DMS114 treated with DMSO at 0.1 percent for 48 hours (cell line): ENCODE measurements around the gene RAB11FIP4.

Experiments used
- DNase-seq: peaks from one replicate; lab custom pipeline; 2025; ENCODE audit not compliant: unreplicated experiment; lab: John Stamatoyannopoulos, UW

Gene RAB11FIP4

GRCh38 chr17:31453896-31454295, 62.4 kb downstream of the RAB11FIP4 start:
- DNase-seq = no peak

GRCh38 chr17:31456814-31457213, 65.3 kb downstream of the RAB11FIP4 start:
- no peak for DNase-seq

GRCh38 chr17:31457391-31458234, 66.1 kb downstream of the RAB11FIP4 start:
- no peak for DNase-seq

- no peak for DNase-seq
Measured at GRCh38 chr17:31458829-31459228, 67.4 kb downstream of the RAB11FIP4 start.

- DNase-seq = no peak
Measured at GRCh38 chr17:31459716-31460115, 68.2 kb downstream of the RAB11FIP4 start.

- DNase-seq = no peak
Measured at GRCh38 chr17:31460226-31460721, 68.8 kb downstream of the RAB11FIP4 start.

GRCh38 chr17:31461227-31461810, 69.8 kb downstream of the RAB11FIP4 start:
- no peak for DNase-seq

- no peak for DNase-seq
Measured at GRCh38 chr17:31462261-31462660, 70.8 kb downstream of the RAB11FIP4 start.

GRCh38 chr17:31466096-31466760, 74.8 kb downstream of the RAB11FIP4 start:
- no peak for DNase-seq

GRCh38 chr17:31467502-31468256, 76.2 kb downstream of the RAB11FIP4 start:
- no peak for DNase-seq

GRCh38 chr17:31469959-31470358, 78.5 kb downstream of the RAB11FIP4 start:
- no peak for DNase-seq

- no peak for DNase-seq
Measured at GRCh38 chr17:31470592-31470991, 79.1 kb downstream of the RAB11FIP4 start.

GRCh38 chr17:31472137-31472536, 80.7 kb downstream of the RAB11FIP4 start:
- no peak for DNase-seq

GRCh38 chr17:31475378-31476162, 84.1 kb downstream of the RAB11FIP4 start:
- DNase-seq = no peak

- no peak for DNase-seq
Measured at GRCh38 chr17:31476525-31477416, 85.3 kb downstream of the RAB11FIP4 start.

GRCh38 chr17:31477417-31478055, 86.1 kb downstream of the RAB11FIP4 start:
- DNase-seq = no peak

GRCh38 chr17:31479062-31479408, 87.6 kb downstream of the RAB11FIP4 start:
- no peak for DNase-seq

GRCh38 chr17:31479524-31479923, 88.0 kb downstream of the RAB11FIP4 start:
- no peak for DNase-seq

GRCh38 chr17:31480067-31480466, 88.6 kb downstream of the RAB11FIP4 start:
- DNase-seq = no peak
